T1000 (cell line): ENCODE data around the gene SIN3A.
"Not testable (repeated sequence)": the region's sequence is repeated elsewhere in the genome, so short reads cannot be mapped to it uniquely, and the experiment has no call there.

Source experiments
- DNase-seq: peaks from one replicate; lab custom pipeline; 2025; ENCODE audit warnings: mixed read lengths; lab: John Stamatoyannopoulos, UW

The SIN3A gene

GRCh38 chr15:75450307-75451201, 936 bp downstream of the SIN3A start:
- peak; percentile 94 for DNase-seq

GRCh38 chr15:75449585-75450306, 1.7 kb downstream of the SIN3A start:
- no peak for DNase-seq

GRCh38 chr15:75448171-75448570, 3.3 kb downstream of the SIN3A start:
- not testable (repeated sequence) for DNase-seq

- DNase-seq, result no peak
Measured at GRCh38 chr15:75446151-75446550, 5.3 kb downstream of the SIN3A start.

- DNase-seq, result not testable (repeated sequence)
Measured at GRCh38 chr15:75445324-75445723, 6.2 kb downstream of the SIN3A start.

GRCh38 chr15:75443972-75444453, 7.5 kb downstream of the SIN3A start:
- DNase-seq, result not testable (repeated sequence)

GRCh38 chr15:75437721-75438120, 13.8 kb downstream of the SIN3A start:
- no peak for DNase-seq

- DNase-seq, result no peak
Measured at GRCh38 chr15:75436881-75437280, 14.6 kb downstream of the SIN3A start.

- DNase-seq, result no peak
Measured at GRCh38 chr15:75431682-75432081, 19.8 kb downstream of the SIN3A start.

GRCh38 chr15:75431270-75431669, 20.2 kb downstream of the SIN3A start:
- no peak for DNase-seq

GRCh38 chr15:75430259-75430658, 21.2 kb downstream of the SIN3A start:
- no peak for DNase-seq

GRCh38 chr15:75428152-75428551, 23.3 kb downstream of the SIN3A start:
- DNase-seq, result no peak

GRCh38 chr15:75425966-75426500, 25.5 kb downstream of the SIN3A start:
- DNase-seq, result no peak

- no peak for DNase-seq
Measured at GRCh38 chr15:75422554-75422953, 28.9 kb downstream of the SIN3A start.

GRCh38 chr15:75420698-75421097, 30.8 kb downstream of the SIN3A start:
- DNase-seq, result no peak

- no peak for DNase-seq
Measured at GRCh38 chr15:75416584-75416983, 34.9 kb downstream of the SIN3A start.

- DNase-seq, result no peak
Measured at GRCh38 chr15:75410196-75410595, 41.3 kb downstream of the SIN3A start.

GRCh38 chr15:75407083-75407482, 44.4 kb downstream of the SIN3A start:
- no peak for DNase-seq

- DNase-seq, result no peak
Measured at GRCh38 chr15:75403892-75404291, 47.6 kb downstream of the SIN3A start.

GRCh38 chr15:75397494-75397893, 54.0 kb downstream of the SIN3A start:
- DNase-seq, result no peak

GRCh38 chr15:75389791-75390382, 61.6 kb downstream of the SIN3A start:
- no peak for DNase-seq

- not testable (repeated sequence) for DNase-seq
Measured at GRCh38 chr15:75383986-75384385, 67.5 kb downstream of the SIN3A start.
